GM18526 (cell line): ENCODE results near the gene BACE1-AS.

Experiments
- POLR2A ChIP-seq: IDR thresholded peaks from 3 replicates; pipeline ENCODE4 v1.6.1; 2011; ENCODE audit not compliant: insufficient read length; ENCODE audit errors: extremely low read depth

Gene BACE1-AS

GRCh38 chr11:117282956-117283355 is 8.2 kb upstream of the BACE1-AS start:
- TF ChIP-seq POLR2A: no peak

GRCh38 chr11:117284053-117284452 is 7.1 kb upstream of the BACE1-AS start:
- no peak for TF ChIP-seq POLR2A

- TF ChIP-seq POLR2A: no peak
Measured at GRCh38 chr11:117286588-117286987, 4.6 kb upstream of the BACE1-AS start.

- no peak for TF ChIP-seq POLR2A
Measured at GRCh38 chr11:117287668-117288067, 3.5 kb upstream of the BACE1-AS start.

- TF ChIP-seq POLR2A: no peak
Measured at GRCh38 chr11:117289795-117290194, 1.4 kb upstream of the BACE1-AS start.

- TF ChIP-seq POLR2A: no peak
Measured at GRCh38 chr11:117292616-117293015, 1.5 kb downstream of the BACE1-AS start.

GRCh38 chr11:117295438-117296137 is 4.4 kb downstream of the BACE1-AS start:
- TF ChIP-seq POLR2A: no peak

GRCh38 chr11:117296881-117297280 is 5.7 kb downstream of the BACE1-AS start:
- no peak for TF ChIP-seq POLR2A

GRCh38 chr11:117298195-117298594 is 7.0 kb downstream of the BACE1-AS start:
- TF ChIP-seq POLR2A: no peak

GRCh38 chr11:117299351-117300282 is 8.5 kb downstream of the BACE1-AS start:
- TF ChIP-seq POLR2A: no peak

- no peak for TF ChIP-seq POLR2A
Measured at GRCh38 chr11:117300283-117300663, 9.1 kb downstream of the BACE1-AS start.

GRCh38 chr11:117300773-117301172 is 9.6 kb downstream of the BACE1-AS start:
- TF ChIP-seq POLR2A: no peak

GRCh38 chr11:117302228-117302627 is 11.1 kb downstream of the BACE1-AS start:
- no peak for TF ChIP-seq POLR2A

- no peak for TF ChIP-seq POLR2A
Measured at GRCh38 chr11:117303101-117303500, 12.0 kb downstream of the BACE1-AS start.

GRCh38 chr11:117303646-117304315 is 12.6 kb downstream of the BACE1-AS start:
- no peak for TF ChIP-seq POLR2A

GRCh38 chr11:117305145-117305544 is 14.0 kb downstream of the BACE1-AS start:
- no peak for TF ChIP-seq POLR2A
